GM18873 (cell line): ENCODE measurements around the gene SMAD6.
"Not testable (repeated sequence)": the region's sequence is repeated elsewhere in the genome, so short reads cannot be mapped to it uniquely, and the experiment has no call there.

Experiments
- ATAC-seq: cut with Tn5 transposase; IDR thresholded peaks from one replicate; pipeline ENCODE4 v1.9.1; 2021; ENCODE audit warnings: mild to moderate bottlenecking, moderate library complexity, moderate number of reproducible peaks; ENCODE audit not compliant: unreplicated experiment, low FRiP score

SMAD6 gene

DNA sequence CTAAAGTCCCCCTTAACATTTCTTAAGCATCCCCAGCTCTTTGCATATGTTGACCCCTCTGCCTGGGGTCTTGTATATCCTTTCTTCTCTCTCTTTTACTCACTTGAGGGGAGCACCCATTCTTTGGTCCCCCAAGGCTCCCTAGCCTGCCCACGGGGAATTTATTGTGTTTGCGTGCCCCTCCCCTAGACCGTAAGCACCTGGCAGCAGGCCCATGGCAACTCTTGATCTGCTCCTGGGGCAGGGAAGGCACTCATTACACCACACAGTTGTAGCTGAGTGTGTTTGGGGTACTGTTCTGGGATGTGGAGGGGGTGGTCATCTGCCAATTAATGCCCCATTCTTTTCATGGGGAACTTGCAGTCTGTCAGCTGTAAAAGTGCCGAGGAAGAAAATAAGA is 27.3 kb upstream of the SMAD6 start:
- no peak for ATAC-seq

GRCh38 chr15:66675446-66675845 is 26.6 kb upstream of the SMAD6 start:
- ATAC-seq, result no peak

DNA sequence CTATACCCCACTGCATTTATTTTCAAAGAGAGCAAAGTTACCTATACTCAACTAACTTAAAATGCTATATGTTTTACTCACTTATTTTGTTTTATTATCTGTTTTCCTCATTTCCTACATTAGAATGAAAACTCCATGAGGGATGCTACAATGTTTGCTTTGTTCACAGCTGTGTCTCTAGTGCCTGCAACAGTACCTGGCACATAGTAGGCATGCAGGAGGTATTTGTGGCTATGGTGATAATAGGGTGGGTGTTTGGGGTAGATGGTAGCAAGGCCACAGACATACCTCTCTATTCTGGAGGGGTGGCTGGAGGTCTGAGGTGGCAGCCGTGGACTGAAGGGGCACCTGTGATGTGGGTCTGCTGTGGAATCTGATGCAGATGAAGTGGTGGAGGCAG is 24.7 kb upstream of the SMAD6 start:
- no peak for ATAC-seq

DNA sequence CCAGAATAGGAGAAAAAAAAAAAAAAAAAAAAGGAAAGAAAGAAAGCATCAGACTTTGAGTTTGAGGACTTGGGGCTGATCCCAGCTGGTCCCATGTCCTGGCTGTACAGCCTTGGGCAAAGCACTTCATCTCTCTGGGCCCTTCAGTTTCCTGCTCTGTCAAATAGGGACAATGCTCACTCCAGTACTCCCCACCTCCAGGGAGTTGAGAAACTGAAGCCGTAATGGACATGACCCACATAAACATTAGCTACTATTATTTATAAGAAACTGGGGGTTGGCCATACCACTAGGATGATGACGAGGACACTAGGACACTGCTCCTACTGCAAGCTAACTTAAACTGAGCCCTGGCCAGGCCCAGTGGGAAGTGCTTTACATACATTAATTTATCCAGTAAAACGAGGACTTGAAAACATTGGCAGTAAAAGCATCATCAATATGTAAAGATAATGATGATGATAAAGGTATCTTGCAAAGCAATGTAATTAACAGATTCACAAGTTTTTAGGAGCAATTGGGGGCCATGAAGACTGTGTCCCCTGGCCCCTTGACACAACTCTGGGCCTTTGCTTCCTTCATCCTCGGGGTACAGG is 22.9 kb upstream of the SMAD6 start:
- ATAC-seq, result no peak

DNA sequence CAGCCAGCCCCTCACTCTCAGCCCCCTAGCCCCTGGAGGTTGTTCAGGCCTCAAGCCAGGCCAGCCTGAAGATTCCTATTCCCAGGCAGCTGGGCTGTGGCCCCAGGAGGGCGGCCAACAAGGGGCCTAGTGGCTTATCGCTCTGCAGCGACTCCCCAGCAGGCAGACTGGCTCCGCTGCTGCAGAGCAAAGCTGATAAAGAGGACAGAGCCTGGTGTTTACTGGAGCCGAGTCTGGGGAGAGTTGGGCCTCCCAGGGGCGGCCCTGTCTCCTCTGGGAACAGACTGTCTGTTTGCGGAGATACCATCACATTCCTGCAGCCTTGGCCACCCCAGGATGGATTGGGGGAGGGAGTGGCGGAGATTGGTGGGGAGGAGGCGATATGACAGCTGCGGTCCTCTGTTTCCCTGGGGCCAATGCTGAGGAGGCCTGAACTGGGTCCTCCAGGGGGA is 22.4 kb upstream of the SMAD6 start:
- no peak for ATAC-seq

DNA sequence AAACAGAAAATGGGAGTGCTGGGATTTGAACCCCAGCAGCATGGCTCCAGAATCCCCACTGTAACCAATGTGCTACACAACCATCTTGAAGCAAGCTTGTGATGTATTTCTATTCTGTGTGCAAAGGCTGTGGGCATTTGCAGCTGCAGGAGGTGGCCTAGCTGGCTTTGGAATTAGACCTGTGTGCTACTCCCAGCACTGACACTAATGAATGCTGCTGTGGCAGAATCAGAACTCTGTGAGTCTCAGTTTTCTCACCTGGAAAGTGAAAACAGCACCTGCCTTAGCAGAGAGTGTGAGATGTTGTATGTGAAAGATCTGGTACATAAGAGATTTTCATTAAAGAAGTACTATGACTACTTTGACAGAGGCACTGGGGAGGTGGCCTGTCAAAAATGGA is 21.5 kb upstream of the SMAD6 start:
- no peak for ATAC-seq

DNA sequence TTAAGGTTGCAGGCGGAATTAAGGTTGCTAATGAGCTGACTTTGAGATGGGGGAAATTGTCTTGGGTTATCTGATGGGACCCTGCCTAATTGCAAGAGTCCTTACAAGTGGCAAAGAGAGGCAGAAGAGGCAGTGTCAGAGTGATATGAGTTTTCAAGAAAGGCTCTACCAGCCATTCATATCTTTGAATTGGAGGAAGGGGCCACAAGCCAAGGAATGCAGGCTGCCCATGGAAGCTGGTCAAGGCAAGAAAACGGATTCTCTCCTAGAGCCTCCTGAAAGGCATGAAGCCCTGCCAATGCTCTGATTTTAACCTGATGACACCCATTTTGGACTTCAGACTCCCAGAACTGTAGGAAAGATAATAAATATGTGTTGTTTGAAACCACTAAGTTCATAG is 20.6 kb upstream of the SMAD6 start:
- no peak for ATAC-seq

DNA sequence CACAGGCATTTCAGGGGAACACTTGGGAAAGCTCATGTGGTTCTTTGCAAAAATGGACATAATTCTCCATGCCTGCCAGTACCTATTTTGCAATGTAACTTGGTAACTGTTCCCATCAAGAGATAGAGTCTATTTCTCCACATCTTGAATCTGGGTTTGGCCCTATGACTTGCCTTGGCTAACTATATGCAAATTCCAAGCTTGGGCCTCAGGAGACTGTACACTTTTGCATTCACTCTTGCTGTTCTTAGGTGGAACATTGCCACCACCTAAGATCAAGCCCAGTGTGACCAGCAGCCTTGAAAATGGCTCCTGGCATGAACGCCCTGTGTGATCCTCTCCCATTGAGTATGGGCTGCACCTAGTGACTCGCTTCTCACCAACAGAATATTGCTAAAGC is 19.8 kb upstream of the SMAD6 start:
- ATAC-seq, result no peak

DNA sequence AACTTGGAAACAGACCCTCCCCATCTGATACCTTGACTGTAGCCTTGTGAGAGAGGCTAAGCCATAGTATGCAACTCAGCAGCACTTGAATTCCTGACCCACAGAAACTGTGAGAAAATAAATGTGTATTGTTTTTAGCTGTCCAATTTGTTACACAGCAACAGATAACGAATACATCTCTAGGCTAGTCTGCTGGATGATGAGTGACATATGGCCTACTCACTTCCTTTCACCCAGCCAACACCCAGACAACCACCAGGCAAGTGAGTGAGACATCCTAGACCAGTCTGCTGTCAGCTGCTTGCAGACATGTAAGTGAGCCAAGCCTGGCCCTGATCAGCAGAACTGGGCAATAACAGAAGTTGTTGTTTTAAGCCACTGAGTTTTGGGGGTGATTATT is 19.2 kb upstream of the SMAD6 start:
- no peak for ATAC-seq

DNA sequence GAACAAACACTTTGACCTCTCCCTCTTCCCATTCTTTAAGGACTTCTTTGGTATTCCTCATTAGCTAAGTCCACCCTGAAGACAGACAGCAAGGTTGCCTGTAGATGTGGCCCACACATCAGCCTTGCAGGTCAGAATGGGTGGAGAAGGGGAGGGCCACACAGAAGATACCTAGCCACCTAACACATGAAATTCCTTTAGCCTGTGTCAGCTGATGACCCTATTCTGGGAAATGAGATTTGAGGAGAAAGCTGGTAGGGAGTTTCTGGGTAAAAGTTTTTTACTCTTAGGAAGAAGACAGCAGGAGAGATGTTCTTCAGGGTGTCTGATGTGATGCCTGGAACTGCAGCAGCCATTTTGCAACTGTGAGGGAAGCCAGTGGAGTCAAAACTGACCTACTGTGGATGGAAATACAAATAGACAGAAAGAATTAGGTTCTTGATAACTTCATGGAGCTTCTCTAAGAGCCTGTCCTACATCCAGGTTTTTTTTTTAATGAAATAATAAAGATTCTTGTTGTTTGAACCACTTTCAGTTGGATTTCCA is 17.8 kb upstream of the SMAD6 start:
- ATAC-seq, result no peak

DNA sequence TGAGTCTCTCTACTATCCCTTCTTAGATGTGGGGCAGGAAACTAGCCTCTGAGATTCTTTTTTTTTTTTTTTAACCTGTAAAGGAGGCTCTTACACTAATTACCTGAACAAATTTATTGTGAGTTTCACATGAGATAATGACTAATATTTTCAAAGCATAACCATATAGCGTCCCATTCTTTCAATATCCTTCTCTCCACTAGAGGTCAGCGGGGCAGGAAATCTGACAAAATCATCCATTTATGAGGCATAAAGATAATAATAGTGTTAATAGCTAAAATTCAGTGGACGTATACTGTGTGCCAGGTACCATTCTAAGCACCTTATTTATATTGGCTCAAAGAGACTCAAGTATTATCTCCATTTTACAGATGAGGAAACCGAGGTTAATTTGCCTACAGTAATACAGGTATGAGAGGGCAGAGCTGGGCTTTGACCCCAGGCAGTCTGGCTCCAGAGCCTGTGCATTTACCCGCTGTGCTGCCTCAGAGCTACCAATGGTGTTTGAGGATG is 16.3 kb upstream of the SMAD6 start:
- ATAC-seq, result no peak

GRCh38 chr15:66690912-66691311 is 11.1 kb upstream of the SMAD6 start:
- ATAC-seq, result not testable (repeated sequence)

GRCh38 chr15:66691727-66692126 is 10.3 kb upstream of the SMAD6 start:
- no peak for ATAC-seq

GRCh38 chr15:66692391-66692790 is 9.6 kb upstream of the SMAD6 start:
- ATAC-seq, result no peak

DNA sequence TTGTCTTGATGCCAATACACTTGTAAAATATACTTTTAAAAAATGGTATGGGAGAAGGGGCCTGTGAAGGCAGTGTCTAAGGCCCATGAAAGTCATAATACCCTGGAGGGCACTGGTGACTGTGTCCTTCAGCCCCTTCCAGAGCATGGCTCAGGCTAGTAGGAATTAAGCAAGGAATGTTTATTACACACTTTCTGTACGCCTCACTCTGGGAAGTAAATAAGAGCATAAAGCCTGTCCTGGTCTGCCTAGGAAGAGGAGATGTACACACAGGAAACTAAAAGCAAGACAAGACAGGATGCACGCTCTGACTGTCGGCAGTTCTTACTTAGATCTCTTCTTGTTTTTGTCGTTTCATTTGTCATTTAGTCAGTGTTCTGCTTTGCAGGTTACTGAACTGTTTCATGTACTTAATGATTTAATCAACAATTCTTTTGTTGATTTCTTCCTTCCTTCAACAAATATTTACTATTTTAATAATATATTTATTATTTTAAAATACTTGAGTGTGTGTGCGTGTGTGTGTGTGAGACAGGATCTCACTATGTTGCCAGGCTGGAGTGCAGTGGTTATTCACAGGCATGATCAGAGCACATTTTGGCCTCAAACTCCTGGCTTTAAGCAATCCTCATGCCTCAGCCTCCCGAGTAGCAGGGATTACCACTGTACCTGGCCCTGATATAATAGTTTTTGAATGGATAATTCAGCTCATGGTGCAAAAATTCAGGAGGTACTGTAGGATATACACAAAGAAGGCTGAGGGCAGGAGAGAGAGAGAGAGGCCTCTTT is 9.0 kb upstream of the SMAD6 start:
- no peak for ATAC-seq

- no peak for ATAC-seq
These were observed 5.3 kb upstream of the SMAD6 start for GRCh38 chr15:66696770-66697169.

GRCh38 chr15:66698318-66698961 is 3.6 kb upstream of the SMAD6 start:
- no peak for ATAC-seq

DNA sequence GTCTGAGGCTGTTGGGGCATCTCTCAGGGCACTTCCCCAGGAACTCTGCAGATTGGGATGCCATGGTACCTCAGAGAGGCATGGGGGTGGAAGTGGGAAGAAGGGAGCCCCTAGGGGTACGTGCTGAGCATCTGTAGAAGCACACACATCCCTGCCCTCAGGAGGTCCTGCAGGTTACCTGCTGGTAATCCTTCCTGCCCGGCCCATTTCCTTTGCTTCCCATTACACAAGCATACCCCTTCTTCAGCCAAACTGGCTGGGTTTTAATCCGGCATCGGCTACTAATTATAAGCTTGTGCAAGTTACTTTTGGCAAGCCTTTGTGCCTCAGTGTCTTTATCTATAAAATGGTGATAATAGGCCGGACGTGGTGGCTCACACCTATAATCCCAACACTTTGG is 3.1 kb upstream of the SMAD6 start:
- ATAC-seq, result no peak

DNA sequence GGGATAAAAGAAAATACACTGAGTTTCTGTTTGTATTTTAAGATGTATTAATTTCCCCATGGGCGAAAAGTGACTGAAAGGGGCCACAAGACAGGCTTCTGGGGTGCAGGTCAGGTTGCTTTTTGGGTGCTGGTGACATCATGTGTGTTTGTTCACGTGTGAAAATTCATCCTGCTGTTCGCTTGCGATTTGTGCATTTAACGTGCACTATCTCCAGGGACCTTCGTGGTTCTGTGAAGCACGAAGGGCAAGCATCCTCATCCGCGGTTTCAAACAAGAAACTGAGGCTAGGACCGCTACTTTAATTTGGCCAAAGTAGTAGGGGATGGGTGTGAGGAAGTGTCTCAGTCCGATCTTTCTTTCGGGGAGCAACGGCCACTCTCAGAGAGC is 1.6 kb upstream of the SMAD6 start:
- ATAC-seq, result no peak

DNA sequence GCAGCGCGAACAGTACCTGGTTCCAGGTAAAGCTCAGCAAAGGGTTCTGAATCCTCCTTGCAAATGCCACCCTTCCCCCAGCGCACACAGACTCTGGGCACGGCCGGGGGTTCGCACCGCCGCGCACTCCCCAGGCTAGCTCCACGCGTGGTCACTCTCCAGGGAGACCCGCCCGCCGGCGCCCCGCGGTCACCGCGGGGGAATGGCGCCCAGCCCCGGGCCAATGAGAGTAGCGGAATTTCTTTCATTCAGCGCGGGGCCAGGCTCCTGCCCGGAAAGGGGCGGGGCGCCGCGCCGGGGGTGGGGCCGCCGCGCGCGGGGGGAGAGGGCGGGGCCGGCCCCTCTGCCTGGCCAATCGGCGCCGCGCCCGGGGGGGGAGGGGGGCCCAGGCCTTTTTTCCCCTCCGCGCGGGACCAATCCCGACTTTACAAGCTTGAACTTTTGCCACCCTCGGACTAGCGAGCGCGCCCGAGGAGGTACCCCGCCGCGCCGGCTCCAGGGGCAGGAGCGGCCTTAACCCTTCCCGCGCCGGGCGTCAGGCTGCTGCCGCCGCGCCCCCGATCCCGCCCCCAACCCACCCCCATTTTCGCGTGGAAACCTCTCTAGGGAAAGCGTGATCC is 1.1 kb upstream of the SMAD6 start:
- ATAC-seq, result no peak
